Measurements from ENCODE around the gene SAPCD1.

- TF ChIP-seq CTCF (IDR thresholded peaks at IDR 0.05 in 8 of 11, conservative IDR thresholded peaks at IDR 0.05 in 3 of 11) = no peak
- TF ChIP-seq POLR2A (IDR thresholded peaks at IDR 0.05) = no peak
- TF ChIP-seq POLR2AphosphoS5 (IDR thresholded peaks at IDR 0.05) = no peak
Observed at GRCh38 chr6:31771992-31772358, 9.5 kb downstream of the SAPCD1 start.
